Erythroblast (primary cell): ENCODE data around the gene N4BP3.
"Not testable (repeated sequence)": the region's sequence is repeated elsewhere in the genome, so short reads cannot be mapped to it uniquely, and the experiment has no call there.

ENCODE experiments used
- DNase-seq, 2 experiments: peaks; one replicate each; lab custom pipeline; 2025; lab: John Stamatoyannopoulos, UW
- GATA1 ChIP-seq: IDR thresholded peaks from 2 replicates; pipeline ENCODE4 v1.6.1; 2011; ENCODE audit warnings: low read depth, mild to moderate bottlenecking, control low read depth, low read length, moderate library complexity
- POLR2A ChIP-seq: IDR thresholded peaks from 2 replicates; pipeline ENCODE4 v1.6.1; 2011; ENCODE audit warnings: mild to moderate bottlenecking, low read length

The N4BP3 gene, protein sequence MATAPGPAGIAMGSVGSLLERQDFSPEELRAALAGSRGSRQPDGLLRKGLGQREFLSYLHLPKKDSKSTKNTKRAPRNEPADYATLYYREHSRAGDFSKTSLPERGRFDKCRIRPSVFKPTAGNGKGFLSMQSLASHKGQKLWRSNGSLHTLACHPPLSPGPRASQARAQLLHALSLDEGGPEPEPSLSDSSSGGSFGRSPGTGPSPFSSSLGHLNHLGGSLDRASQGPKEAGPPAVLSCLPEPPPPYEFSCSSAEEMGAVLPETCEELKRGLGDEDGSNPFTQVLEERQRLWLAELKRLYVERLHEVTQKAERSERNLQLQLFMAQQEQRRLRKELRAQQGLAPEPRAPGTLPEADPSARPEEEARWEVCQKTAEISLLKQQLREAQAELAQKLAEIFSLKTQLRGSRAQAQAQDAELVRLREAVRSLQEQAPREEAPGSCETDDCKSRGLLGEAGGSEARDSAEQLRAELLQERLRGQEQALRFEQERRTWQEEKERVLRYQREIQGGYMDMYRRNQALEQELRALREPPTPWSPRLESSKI

DNA sequence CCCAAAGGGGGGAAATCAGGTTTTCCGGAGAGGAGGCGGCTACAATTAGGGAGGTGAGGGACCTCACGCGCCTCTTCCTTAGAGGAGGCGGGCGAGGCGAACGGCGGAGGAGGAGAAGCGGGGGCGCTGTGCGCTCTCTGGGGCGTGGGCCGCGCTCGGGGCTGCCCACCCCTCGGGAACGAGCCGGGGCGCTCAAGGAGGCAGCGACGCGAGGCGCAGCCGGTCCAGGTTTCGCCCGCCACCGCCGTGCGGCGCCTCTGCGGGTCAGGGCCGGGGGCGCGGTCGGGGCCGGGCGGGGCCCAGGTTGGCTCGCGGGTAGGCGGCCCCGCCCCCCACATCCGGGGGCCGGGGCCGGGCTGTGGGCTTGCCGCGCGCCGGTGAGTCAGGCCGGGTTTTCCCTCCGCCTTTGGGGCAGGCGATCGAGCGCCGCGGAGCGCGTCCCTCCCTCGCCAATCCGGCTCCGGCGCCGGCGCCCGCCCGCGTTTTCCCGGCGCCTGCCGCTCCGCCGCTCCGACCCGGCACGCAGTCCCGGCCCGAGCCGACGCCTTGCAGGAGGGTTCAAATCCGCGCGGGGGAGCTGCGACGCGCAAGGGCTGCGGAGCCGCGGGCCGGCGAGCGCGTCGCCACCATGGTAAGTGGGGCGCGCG lies at the start of gene N4BP3:
Gene N4BP3 (plus strand): TSS at position 392 of the 647 bp plus-strand sequence. CDS start 6,052 bp downstream, outside the sequence.
- peak; percentile 56 to 58 for DNase-seq

DNA sequence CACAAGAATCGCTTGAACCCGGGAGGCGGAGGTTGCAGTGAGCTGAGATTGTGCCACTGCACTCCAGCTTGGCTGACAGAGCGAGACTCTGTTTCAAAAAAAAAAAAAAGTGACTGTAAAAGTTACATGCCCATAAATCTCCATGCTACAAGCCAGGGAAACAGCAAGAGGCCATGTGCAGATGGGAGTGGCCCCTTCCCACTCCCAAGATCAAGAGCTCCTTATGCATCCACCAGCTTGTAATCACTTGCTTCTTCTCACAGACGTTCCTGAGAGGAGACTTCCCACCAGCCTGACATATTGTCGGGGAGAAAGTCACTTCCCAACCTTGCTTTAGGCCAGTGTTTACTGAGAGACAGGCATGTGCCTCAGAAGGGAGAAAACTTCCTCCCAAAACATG lies 45.6 kb upstream of the N4BP3 start:
- TF ChIP-seq POLR2A (no peak), GATA1 (no peak)
- no peak for DNase-seq

More for the DNA sequence above, at the start of gene N4BP3:
- no peak for TF ChIP-seq GATA1
- no peak for TF ChIP-seq POLR2A

DNA sequence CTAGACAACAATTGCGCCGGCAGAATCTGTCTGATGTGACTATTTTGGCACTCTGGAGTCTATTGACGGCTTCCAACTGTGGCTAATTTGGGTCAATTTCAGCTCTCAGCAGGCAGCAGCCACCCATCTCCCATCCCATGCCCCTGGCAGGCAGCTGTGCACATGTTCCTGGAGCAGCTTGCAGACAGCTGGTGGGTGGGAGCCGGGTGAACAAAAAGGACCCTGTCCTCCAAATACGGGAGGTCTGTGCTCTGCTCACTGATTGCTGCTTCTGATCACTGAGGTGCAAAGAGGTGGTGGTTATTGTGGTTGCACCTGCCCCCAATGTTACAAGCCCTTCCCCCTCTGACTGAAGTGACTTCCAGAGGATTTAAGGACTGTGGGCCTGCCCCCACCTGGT lies 45.0 kb upstream of the N4BP3 start:
- DNase-seq: no peak
- no peak for TF ChIP-seq POLR2A
- TF ChIP-seq GATA1: no peak

DNA sequence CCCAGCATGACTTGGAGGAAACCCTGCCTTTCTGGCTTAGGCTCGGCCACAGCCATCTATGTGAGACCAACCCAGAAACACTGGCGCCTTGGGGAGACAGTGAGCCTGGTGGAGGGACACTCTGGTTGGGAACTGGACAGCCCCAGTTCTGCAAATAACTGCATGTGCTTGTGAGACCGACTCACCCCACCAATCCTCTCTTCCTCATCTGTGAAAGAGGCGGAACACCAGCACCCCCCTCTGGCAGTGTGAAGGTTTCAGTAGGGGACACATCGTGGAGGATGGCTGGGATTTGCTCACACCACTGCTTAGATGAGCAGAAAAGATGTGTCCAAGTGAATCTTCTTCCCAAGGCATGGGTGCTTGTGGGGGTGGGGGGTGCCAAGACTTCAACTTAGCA lies 43.4 kb upstream of the N4BP3 start:
- no peak for TF ChIP-seq POLR2A
- no peak for TF ChIP-seq GATA1
- peak; percentile 41 to 55 for DNase-seq

DNA sequence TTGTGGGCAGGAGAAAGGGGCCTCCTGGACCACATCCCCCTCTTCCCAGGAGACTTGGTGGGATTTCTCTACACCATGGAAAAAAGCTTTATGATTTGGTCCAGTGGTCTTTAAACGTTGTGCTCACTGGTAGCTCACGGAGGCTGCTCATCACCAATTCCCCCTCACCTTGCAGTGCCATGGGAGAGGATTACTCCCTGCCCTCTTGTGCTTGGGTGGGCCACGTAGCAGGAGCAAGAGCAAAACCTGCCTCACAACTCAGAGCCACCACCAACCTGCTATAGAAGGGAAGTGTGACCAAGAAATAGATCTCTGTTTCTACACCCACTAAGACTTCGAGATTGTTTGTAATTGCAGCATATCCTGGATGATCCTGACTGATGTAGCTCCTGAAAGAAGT lies 42.2 kb upstream of the N4BP3 start:
- no peak for TF ChIP-seq POLR2A
- DNase-seq: no peak

DNA sequence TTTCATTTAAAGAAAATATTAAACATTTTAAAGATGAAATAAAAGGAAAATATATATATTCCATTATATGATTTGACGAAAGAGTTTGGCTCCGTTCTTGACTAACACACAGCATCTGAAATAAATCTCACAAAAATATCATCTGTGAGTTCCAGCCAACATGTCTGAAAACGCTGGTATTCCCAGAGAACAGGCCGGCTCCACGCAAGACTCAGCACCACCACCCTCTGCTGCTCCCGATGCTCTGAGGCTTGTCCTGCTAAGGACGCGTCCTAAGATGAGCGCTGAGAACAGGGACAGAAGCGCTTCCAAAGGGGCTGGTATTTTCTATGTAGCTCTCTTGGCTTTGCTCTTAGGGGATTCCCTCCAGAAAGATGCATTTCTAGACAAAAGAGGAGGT lies 40.6 kb upstream of the N4BP3 start:
- no peak for DNase-seq
- no peak for TF ChIP-seq POLR2A
- no peak for TF ChIP-seq GATA1

DNA sequence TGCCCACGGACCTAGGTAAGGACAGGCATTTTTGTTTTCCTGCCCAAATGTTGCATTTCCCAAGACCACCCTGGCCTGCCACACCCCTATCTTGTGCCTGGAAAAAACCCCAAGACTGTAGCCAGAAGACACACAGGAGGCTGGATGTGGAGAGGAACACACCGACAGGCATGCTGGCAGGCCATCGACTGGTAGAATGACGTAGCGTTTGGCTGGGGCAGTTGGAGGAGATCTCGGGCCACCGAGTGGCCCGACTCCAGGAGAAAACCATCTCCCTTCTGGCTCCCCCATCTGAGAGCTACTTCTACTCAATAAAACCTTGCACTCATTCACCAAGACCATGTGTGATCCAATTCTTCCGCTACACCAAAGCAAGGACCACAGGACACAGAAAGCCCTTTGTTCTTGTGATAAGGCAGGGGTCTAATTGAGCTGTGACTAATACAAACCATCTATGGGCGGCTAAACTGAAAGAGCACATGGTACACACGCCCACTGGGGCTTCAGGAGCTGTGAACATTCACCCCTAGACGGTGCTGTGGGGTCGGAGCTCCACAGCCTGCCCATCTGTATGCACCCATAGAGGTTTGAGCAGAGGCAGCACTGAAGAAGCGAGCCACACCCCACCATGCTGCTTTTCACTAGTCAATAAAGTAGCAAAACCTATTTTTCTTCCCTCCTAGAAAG lies 38.9 kb upstream of the N4BP3 start:
- peak; percentile 11 to 28 for DNase-seq
- TF ChIP-seq GATA1: no peak
- no peak for TF ChIP-seq POLR2A

DNA sequence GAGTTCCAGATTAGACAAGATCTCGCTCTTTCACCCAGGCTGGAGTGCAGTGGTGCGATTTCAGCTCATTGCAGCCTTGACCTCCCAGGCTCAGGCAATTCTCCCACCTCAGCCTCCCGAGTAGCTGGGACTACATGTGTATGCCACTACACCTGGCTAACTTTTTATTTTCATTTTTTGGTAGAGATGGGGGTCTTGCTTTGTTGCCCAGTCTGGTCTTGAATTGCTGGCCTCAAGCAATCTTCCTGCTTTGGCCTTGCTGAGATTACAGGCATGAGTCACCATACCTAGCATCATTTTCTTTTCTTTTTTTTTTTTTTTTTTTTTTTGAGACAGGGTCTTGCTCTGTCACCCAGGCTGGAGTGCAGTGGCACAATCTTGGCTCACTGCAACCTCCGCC lies 36.4 kb upstream of the N4BP3 start:
- not testable (repeated sequence) for DNase-seq

DNA sequence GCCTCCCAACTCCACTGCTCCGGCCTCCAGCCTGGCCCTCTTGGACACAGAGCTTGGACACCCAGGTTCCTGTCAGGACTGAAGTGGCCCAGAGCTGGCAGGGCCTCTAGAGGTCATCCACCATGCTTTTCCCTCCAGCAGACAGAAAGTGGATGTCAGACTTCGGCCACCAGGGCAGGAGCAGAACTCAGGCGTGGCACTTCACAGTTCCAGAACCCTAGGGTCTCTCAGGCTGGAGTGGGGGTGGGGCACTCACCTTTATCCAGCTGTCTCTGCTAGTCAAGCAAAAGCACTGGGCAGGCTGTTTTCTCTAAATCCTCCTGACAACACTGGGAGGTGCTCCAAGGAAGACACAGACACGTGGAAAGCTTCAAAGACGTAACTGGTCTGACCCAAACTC lies 35.6 kb upstream of the N4BP3 start:
- no peak for TF ChIP-seq POLR2A
- TF ChIP-seq GATA1: no peak
- DNase-seq: no peak

DNA sequence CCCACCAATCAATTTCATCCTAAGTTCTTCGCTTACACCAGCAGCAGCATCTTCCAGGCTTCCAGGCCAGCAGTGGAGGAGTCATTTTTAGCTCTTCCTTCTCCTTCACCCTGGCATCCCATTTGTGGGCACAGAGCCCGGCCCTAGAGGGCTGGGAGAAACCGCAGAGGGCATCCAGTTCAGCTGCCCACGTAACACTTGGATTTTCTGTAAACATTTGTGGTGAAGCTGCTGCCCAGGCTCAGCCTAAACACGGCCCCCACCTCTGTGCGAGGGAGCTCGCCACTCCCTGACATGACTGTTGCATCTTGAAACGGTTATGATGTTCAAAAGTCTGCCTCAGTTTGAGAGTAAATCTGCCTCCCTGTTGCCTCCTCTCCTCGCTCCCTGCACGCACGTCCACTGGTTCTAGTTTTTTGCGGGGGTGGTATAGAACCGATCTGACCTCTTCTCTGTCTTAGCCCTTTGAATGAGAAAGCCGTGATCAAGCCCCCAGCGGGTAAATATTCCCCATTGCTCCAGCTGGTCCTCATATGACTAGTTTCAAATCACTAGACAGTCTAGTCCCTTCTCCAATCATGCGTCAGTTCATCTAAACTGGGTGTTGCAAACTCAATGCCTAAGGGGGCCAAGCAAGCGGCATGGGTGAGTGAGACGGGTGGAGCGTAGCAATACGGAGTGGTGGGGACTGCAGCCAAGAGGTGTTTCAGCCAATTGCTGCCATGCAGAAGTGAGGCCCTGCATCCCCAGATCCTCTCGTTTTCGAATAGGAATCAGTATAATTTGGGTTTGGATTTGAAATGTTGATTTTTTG lies 34.9 kb upstream of the N4BP3 start:
- no peak for DNase-seq
- TF ChIP-seq POLR2A (no peak), GATA1 (no peak)

DNA sequence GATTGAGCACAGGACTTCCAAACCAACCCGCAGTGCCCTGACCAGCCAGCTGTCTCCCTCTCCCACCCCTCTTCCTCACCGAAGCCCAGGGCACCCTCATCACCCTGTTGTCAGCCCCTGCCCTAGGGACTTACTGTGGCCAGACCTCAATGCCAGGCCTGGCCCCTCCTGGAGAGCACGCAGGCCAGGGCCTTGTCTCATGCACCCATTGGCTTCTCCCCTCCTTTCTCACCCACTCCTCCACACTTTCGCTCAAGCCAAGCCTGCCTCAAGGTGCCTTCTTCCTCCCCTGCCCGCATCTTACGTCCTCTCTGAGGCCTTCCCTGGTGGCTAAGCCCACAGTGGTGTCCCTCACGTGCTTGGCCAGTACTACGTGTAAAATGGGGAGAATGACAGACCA lies 33.3 kb upstream of the N4BP3 start:
- TF ChIP-seq POLR2A (no peak), GATA1 (no peak)
- DNase-seq: no peak

DNA sequence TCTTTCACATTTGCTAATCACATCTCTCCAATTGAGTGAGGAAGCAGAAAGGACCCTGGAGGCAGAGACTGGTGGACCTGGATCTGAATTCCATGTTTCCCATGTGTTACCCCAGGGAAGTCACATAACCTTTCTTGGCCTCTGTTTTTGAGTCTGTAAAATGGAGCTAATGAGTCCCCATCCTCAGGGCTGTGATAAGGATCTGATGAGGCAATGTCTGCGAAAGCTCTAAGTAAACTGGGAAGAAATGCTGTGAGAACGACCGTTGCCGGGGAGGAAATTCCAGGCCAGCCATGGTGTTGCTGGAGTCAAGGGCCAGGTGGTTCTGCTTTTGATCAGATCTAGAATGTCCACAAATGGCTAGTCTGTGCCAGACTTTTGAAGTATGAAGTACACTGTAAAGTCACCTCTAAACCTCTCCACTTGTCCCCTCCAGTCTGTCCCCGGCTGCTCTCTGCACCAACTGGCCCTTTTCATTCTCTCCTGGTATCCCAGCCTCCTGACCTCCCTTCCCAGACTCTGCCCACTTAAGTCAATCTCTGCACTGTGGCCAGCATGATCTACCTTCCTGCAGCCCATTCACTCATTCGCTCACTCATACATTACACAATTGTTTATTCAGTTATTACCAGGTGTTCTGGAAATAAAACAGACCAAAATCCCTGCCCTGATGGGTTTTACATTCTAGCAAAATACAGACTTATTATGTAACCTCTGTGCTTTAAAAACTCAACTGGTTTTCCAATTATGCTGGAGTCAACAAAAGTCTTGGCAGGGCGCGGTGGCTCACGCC lies 32.5 kb upstream of the N4BP3 start:
- no peak for TF ChIP-seq POLR2A
- TF ChIP-seq GATA1: no peak
- no peak for DNase-seq

DNA sequence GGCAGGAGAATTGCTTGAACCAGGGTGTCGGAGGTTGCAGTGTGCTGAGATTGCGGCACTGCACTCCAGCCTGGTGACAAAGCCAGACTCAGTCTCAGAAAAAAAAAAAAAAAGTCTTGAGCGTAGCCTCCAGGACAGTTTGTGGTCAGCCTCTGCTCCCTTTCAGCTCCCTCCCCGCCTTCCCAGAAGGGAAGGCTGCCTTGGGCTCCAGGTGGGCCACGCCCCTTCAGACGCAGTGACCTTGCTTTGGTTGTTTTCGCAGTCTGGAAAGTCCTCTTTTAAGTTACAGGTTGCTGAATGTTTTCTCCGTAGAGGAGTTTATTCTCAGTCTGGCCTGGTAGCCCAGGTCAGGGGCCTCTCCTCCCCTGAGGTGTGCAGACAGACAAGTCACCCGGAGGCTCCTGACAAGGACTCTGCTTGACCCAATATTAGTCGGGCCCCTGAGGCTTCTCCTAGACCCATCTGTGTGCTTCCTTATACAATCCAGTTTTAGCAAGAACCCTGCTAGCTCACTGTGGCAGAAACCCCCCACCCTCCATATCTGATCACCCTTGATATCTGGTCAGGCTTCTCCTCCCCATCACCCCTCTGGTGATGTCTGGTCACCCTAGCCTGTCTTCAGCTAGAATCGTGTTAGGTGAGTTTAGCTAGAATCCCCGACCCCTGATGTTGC lies 31.6 kb upstream of the N4BP3 start:
- DNase-seq: no peak
- no peak for TF ChIP-seq POLR2A
- TF ChIP-seq GATA1: no peak
